Activated naive CD8-positive, alpha-beta T cell treated with anti-CD3 and anti-CD28 coated beads, Interleukin-2, amount 10 ng/mL, durations not matched to agents 7 days and 5 days (primary cell): Measurements from ENCODE around the gene PPP1R12C. TPM values are rescaled to one million over a fixed set of nuclear protein-coding genes. Genes with fewer than 3 reads are reported as not detected.

Experiments
- ATAC-seq: fragments of 150-1000 bp; cut with Tn5 transposase; one replicate; pipeline ENCODE4 v1.10.0; 2021; ENCODE audit warnings: low read depth, moderate library complexity
- POLR2A ChIA-PET: fragments of 350-600 bp; sonication (Branson Sonifier 250); formaldehyde crosslinking; loops from one replicate; lab custom pipeline; 2021; ENCODE audit warnings: antibody characterized with exemption; lab: Charles Lee
- DNase-seq: peaks from one replicate; pipeline ENCODE4 v3.0.0; 2021
- H3K27ac Mint-ChIP-seq: one replicate; pipeline ENCODE4 v1.8.0; 2022; ENCODE audit warnings: mild to moderate bottlenecking, mixed read lengths
- H3K27me3 Mint-ChIP-seq: one replicate; pipeline ENCODE4 v1.8.0; 2022; ENCODE audit warnings: mild to moderate bottlenecking, moderate library complexity, mixed read lengths
- H3K36me3 Mint-ChIP-seq: one replicate; pipeline ENCODE4 v1.8.0; 2021; ENCODE audit warnings: mild to moderate bottlenecking, mixed read lengths
- H3K4me1 Mint-ChIP-seq: one replicate; pipeline ENCODE4 v1.8.0; 2021; ENCODE audit warnings: mixed read lengths
- H3K4me3 Mint-ChIP-seq: one replicate; pipeline ENCODE4 v1.8.0; 2022; ENCODE audit warnings: mild to moderate bottlenecking, moderate library complexity, mixed read lengths
- H3K9me3 Mint-ChIP-seq: one replicate; pipeline ENCODE4 v1.8.0; 2021; ENCODE audit warnings: mixed read lengths
- total RNA-seq, 2 experiments: library from RNA; stranded (reverse); gene quantifications; one replicate each; pipeline ENCODE4 v1.2.3, GENCODE V29; 2021

Gene PPP1R12C
- 100 to 1,000 TPM; 147 to 157 TPM for total RNA-seq

- peaks cover 27% of the 10 kb centered on the region for H3K4me1 Mint-ChIP-seq
- no peaks in the 10 kb centered on the region for H3K9me3 Mint-ChIP-seq
- DNase-seq, result no peak
- peak within 1 kb of the TSS; percentile 96 for H3K27ac Mint-ChIP-seq
- H3K36me3 Mint-ChIP-seq, result peaks cover 3% of the 10 kb centered on the region
- POLR2A ChIA-PET, result interaction anchor here (0.7 to 2.8 kb wide), 12 partner anchors 10 to 584 kb away, joined by 3 to 17 read pairs (median 5); partner anchors contain the start of genes RDH13 and UBE2S
- H3K4me3 Mint-ChIP-seq, result peak within 1 kb of the TSS; percentile 98
- peak; percentile 17 for ATAC-seq
- H3K27me3 Mint-ChIP-seq, result no peaks in the 10 kb centered on the region
Observed at GRCh38 chr19:55116859-55117662, at the start of gene PPP1R12C. Gene PPP1R12C (minus strand): TSS chr19:55117637. CDS start chr19:55117543, 94 bp downstream.

- ATAC-seq (peak; percentile 88), DNase-seq (peak; percentile 80)
- H3K4me1 Mint-ChIP-seq, result peaks cover 8% of the 10 kb centered on the region
- peak within 1 kb of the TSS; percentile 83 for H3K4me3 Mint-ChIP-seq
- POLR2A ChIA-PET, result interaction anchor here (1.3 kb wide), 1 partner anchor 241 kb away, joined by 3 read pairs; the partner anchor contains the start of gene UBE2S
- no peaks in the 10 kb centered on the region for H3K9me3 Mint-ChIP-seq
- H3K36me3 Mint-ChIP-seq, result no peaks in the 10 kb centered on the region
- H3K27me3 Mint-ChIP-seq, result peaks cover 71% of the 10 kb centered on the region
- no peak within 1 kb of the TSS for H3K27ac Mint-ChIP-seq
Observed at GRCh38 chr19:55166530-55167268, 49.3 kb upstream of the PPP1R12C start, which contains the start of gene DNAAF3. Gene DNAAF3 (minus strand): TSS chr19:55166613. CDS start chr19:55166413, 200 bp downstream.

GRCh38 chr19:55165952-55166529 is 48.6 kb upstream of the PPP1R12C start:
- no peaks in the 10 kb centered on the region for H3K9me3 Mint-ChIP-seq
- no peaks in the 10 kb centered on the region for H3K36me3 Mint-ChIP-seq
- H3K4me3 Mint-ChIP-seq, result peak overlapping the region; percentile 83
- H3K27ac Mint-ChIP-seq, result no peak overlapping the region
- H3K27me3 Mint-ChIP-seq, result peaks cover 64% of the 10 kb centered on the region
- DNase-seq (peak; percentile 66), ATAC-seq (peak; percentile 77)
- H3K4me1 Mint-ChIP-seq, result peaks cover 8% of the 10 kb centered on the region
- POLR2A ChIA-PET, result interaction anchor here (1.3 kb wide), 1 partner anchor 242 kb away, joined by 3 read pairs; the partner anchor contains the start of gene UBE2S

GRCh38 chr19:55161571-55162322 is 44.3 kb upstream of the PPP1R12C start:
- H3K9me3 Mint-ChIP-seq, result no peaks in the 10 kb centered on the region
- no peak for DNase-seq
- no peaks in the 10 kb centered on the region for H3K36me3 Mint-ChIP-seq
- no peak overlapping the region for H3K27ac Mint-ChIP-seq
- ATAC-seq, result no peak
- peaks cover 12% of the 10 kb centered on the region for H3K4me1 Mint-ChIP-seq
- peaks cover 42% of the 10 kb centered on the region for H3K27me3 Mint-ChIP-seq
- POLR2A ChIA-PET, result no interaction called here
- H3K4me3 Mint-ChIP-seq, result no peak overlapping the region

GRCh38 chr19:55160986-55161365 is 43.5 kb upstream of the PPP1R12C start:
- Mint-ChIP-seq H3K9me3 (no peaks in the 10 kb centered on the region), H3K27me3 (peaks cover 38% of the 10 kb centered on the region), H3K36me3 (no peaks in the 10 kb centered on the region), H3K4me1 (peaks cover 10% of the 10 kb centered on the region), H3K27ac (no peak overlapping the region), H3K4me3 (no peak overlapping the region)
- no peak for DNase-seq
- ATAC-seq, result no peak
- POLR2A ChIA-PET, result interaction anchor here (0.6 to 1.4 kb wide), 4 partner anchors 280 to 721 kb away, joined by 3 to 4 read pairs (median 4); partner anchors contain the start of genes FIZ1 and ZNF628

- Mint-ChIP-seq H3K27me3 (peaks cover 34% of the 10 kb centered on the region), H3K4me3 (no peak overlapping the region), H3K27ac (no peak overlapping the region), H3K4me1 (peaks cover 10% of the 10 kb centered on the region), H3K36me3 (no peaks in the 10 kb centered on the region), H3K9me3 (no peaks in the 10 kb centered on the region)
- ATAC-seq, result peak; percentile 95
- peak; percentile 95 for DNase-seq
- POLR2A ChIA-PET, result interaction anchor here (0.5 to 1.4 kb wide), 6 partner anchors 13 to 720 kb away, joined by 3 to 4 read pairs (median 4); partner anchors contain the start of genes FIZ1 and ZNF628
Observed at GRCh38 chr19:55160128-55160985, 42.9 kb upstream of the PPP1R12C start.

GRCh38 chr19:55158848-55159749 is 41.7 kb upstream of the PPP1R12C start:
- no peak overlapping the region for H3K27ac Mint-ChIP-seq
- no peak overlapping the region for H3K4me3 Mint-ChIP-seq
- peaks cover 14% of the 10 kb centered on the region for H3K4me1 Mint-ChIP-seq
- no peaks in the 10 kb centered on the region for H3K36me3 Mint-ChIP-seq
- ATAC-seq (no peak), DNase-seq (no peak)
- POLR2A ChIA-PET, result interaction anchor here (0.6 kb wide), 1 partner anchor 244 kb away, joined by 3 read pairs; no protein-coding TSS in a partner anchor
- peaks cover 29% of the 10 kb centered on the region for H3K27me3 Mint-ChIP-seq
- no peaks in the 10 kb centered on the region for H3K9me3 Mint-ChIP-seq

- Mint-ChIP-seq H3K9me3 (peaks cover 3% of the 10 kb centered on the region), H3K36me3 (no peaks in the 10 kb centered on the region), H3K4me1 (peaks cover 18% of the 10 kb centered on the region), H3K4me3 (no peak overlapping the region), H3K27me3 (peaks cover 24% of the 10 kb centered on the region), H3K27ac (no peak overlapping the region)
- POLR2A ChIA-PET, result no interaction called here
- no peak for DNase-seq
- ATAC-seq, result no peak
Observed at GRCh38 chr19:55158423-55158822, 41.0 kb upstream of the PPP1R12C start.

- no peak within 1 kb of the TSS for H3K4me3 Mint-ChIP-seq
- peaks cover 19% of the 10 kb centered on the region for H3K27me3 Mint-ChIP-seq
- ATAC-seq (no peak), DNase-seq (no peak)
- POLR2A ChIA-PET, result no interaction called here
- no peaks in the 10 kb centered on the region for H3K36me3 Mint-ChIP-seq
- H3K9me3 Mint-ChIP-seq, result peaks cover 5% of the 10 kb centered on the region
- peaks cover 18% of the 10 kb centered on the region for H3K4me1 Mint-ChIP-seq
- H3K27ac Mint-ChIP-seq, result no peak within 1 kb of the TSS
Observed at GRCh38 chr19:55157064-55157908, 39.8 kb upstream of the PPP1R12C start, which contains the start of gene TNNI3. Gene TNNI3 (minus strand): TSS chr19:55157732. CDS start chr19:55157589, 143 bp downstream.

- Mint-ChIP-seq H3K27me3 (peaks cover 17% of the 10 kb centered on the region), H3K4me1 (peaks cover 24% of the 10 kb centered on the region), H3K36me3 (peaks cover 5% of the 10 kb centered on the region), H3K27ac (no peak overlapping the region), H3K4me3 (no peak overlapping the region), H3K9me3 (peaks cover 12% of the 10 kb centered on the region)
- POLR2A ChIA-PET, result no interaction called here
- peak; percentile 64 for DNase-seq
- ATAC-seq, result no peak
Observed at GRCh38 chr19:55156202-55157063, 39.0 kb upstream of the PPP1R12C start.
